SJCRH30 (cell line): ENCODE data around the gene ACSM6. TPM values are rescaled to one million over a fixed set of nuclear protein-coding genes. Genes with fewer than 3 reads are reported as not detected.

ENCODE experiments used
- total RNA-seq: library from RNA; depleted of rRNA; stranded (reverse); fragments of >200 nt; shearing (Covaris generic); gene quantifications from 2 replicates; pipeline ENCODE4 v1.2.3, GENCODE V29; 2014; rRNA removed

Gene ACSM6
- total RNA-seq, 1 experiment from 2014 or later: 0.08 TPM

Other genes starting within 250 kb of the ACSM6 start
- gene CYP2C8, start 124.7 kb upstream of the ACSM6 start, total RNA-seq: not detected in 2 replicates
- gene PDLIM1, start 96.8 kb downstream of the ACSM6 start, total RNA-seq: 5.7 and 6.3 TPM in 2 replicates